Sigmoid colon (tissue), 4 donors: Measurements from ENCODE around the gene IL21R.

Source experiments
- CTCF ChIP-seq, 4 experiments: fragments of 450-650 bp in 3 of 4; fragments of 200-600 bp in 1 of 4; IDR thresholded peaks; one replicate each; pipeline ENCODE4 v1.5.1; 2016 to 2019; ENCODE audit warnings: antibody characterized with exemption in 4 of 4, mild to moderate bottlenecking in 3 of 4, moderate library complexity in 2 of 4
- EP300 ChIP-seq, 4 donors: sonication (generic); formaldehyde crosslinking; IDR thresholded peaks; one replicate each; pipeline ENCODE4 v1.6.1; 2017; ENCODE audit warnings: antibody characterized with exemption in 4 of 4
- POLR2A ChIP-seq, 2 donors: fragments of 450-650 bp; IDR thresholded peaks; one replicate each; pipeline ENCODE4 v1.6.1; 2016; ENCODE audit warnings: antibody characterized with exemption in 2 of 2, mild to moderate bottlenecking in 2 of 2, moderate library complexity in 2 of 2
- POLR2AphosphoS5 ChIP-seq, 4 donors: sonication (generic); formaldehyde crosslinking; IDR thresholded peaks; one replicate each; pipeline ENCODE4 v1.6.1; 2017; ENCODE audit warnings: antibody characterized with exemption in 4 of 4

- TF ChIP-seq CTCF (IDR thresholded peaks at IDR 0.05) (no peak), POLR2A (IDR thresholded peaks at IDR 0.05) (no peak), EP300 (IDR thresholded peaks at IDR 0.05) (no peak), POLR2AphosphoS5 (IDR thresholded peaks at IDR 0.05) (no peak)
Observed at GRCh38 chr16:27499659-27500055, 97.7 kb downstream of the IL21R start.
